ENCODE data around the gene ATF6. TPM values are rescaled to one million over a fixed set of nuclear protein-coding genes. Genes with fewer than 3 reads are reported as not detected.

Gene ATF6
- total and polyA plus RNA-seq, 2 donors = 13.0 to 39.4 TPM

Small RNAs within 50 kb of the gene (small RNA-seq; reads per million reads assigned to genes)
- gene RN7SL466P = not detected

Other genes starting within 250 kb of the ATF6 start
- gene HSPA6, start 241.8 kb upstream of the ATF6 start, total RNA-seq = 1.2 TPM
- 5.6 TPM for gene HSPA6, start 241.8 kb upstream of the ATF6 start, polyA plus RNA-seq
- 4.5 TPM for gene FCGR3A, start 216.5 kb upstream of the ATF6 start, total RNA-seq
- gene FCGR3A, start 216.5 kb upstream of the ATF6 start, polyA plus RNA-seq = 29.0 TPM
- gene FCGR3B, start 135.1 kb upstream of the ATF6 start, total RNA-seq = 1.2 TPM
- gene FCGR3B, start 135.1 kb upstream of the ATF6 start, polyA plus RNA-seq = 0.67 TPM
- gene FCGR2B, start 103.2 kb upstream of the ATF6 start, total RNA-seq = 3.4 TPM
- gene FCGR2B, start 103.2 kb upstream of the ATF6 start, polyA plus RNA-seq = 25.3 TPM
- gene FCRLA, start 59.1 kb upstream of the ATF6 start, total RNA-seq = 0.48 TPM
- not detected for gene FCRLA, start 59.1 kb upstream of the ATF6 start, polyA plus RNA-seq
- 3.6 TPM for gene FCRLB, start 44.8 kb upstream of the ATF6 start, total RNA-seq
- 1.1 TPM for gene FCRLB, start 44.8 kb upstream of the ATF6 start, polyA plus RNA-seq
- 41.8 TPM for gene DUSP12, start 16.5 kb upstream of the ATF6 start, total RNA-seq
- 27.9 TPM for gene DUSP12, start 16.5 kb upstream of the ATF6 start, polyA plus RNA-seq

All from urinary bladder (tissue), 2 donors.